B cell (primary cell): ENCODE data around the gene DDI2. TPM values are rescaled to one million over a fixed set of nuclear protein-coding genes. Genes with fewer than 3 reads are reported as not detected.
"Not testable (repeated sequence)": the region's sequence is repeated elsewhere in the genome, so short reads cannot be mapped to it uniquely, and the experiment has no call there.

Source experiments
- ATAC-seq: fragments of 200-7000 bp; cut with Tn5 transposase; one replicate; pipeline ENCODE4 v1.10.0; 2021; ENCODE audit warnings: low read depth, mild to moderate bottlenecking, moderate number of reproducible peaks, moderate library complexity
- CTCF ChIA-PET: fragments of 350-600 bp; sonication (Branson Sonifier 250); formaldehyde crosslinking; loops from one replicate; lab custom pipeline; 2021; ENCODE audit warnings: antibody characterized with exemption, inconsistent platforms; lab: Charles Lee
- POLR2A ChIA-PET: fragments of 350-600 bp; sonication (Branson Sonifier 250); formaldehyde crosslinking; loops from one replicate; lab custom pipeline; 2021; ENCODE audit warnings: antibody characterized with exemption; lab: Charles Lee
- DNase-seq: peaks from one replicate; pipeline ENCODE4 v3.0.0; 2013
- H2AFZ ChIP-seq: 2 replicates; pipeline ENCODE4 v1.6.1; 2012; ENCODE audit warnings: mild to moderate bottlenecking, low read depth, low read length; ENCODE audit not compliant: insufficient read depth, poor library complexity, severe bottlenecking
- H3K27ac ChIP-seq, 2 donors: 1 replicate in 1 of 2; 2 replicates in 1 of 2; pipeline ENCODE4 v1.5.1; 2012 to 2013; ENCODE audit warnings: low read length in 2 of 2, mild to moderate bottlenecking in 2 of 2, moderate library complexity in 1 of 2
- H3K27me3 ChIP-seq, 4 experiments: fragments of 200-600 bp in 1 of 4; sonication (generic) in 1 of 4; replicated peaks in 1 of 4; 1 replicate in 2 of 4; 2 replicates in 2 of 4; pipeline versions ENCODE4 v1.6.1 to v1.7.0; 2013 to 2016; ENCODE audit warnings: low read length in 3 of 4, mild to moderate bottlenecking in 2 of 4, mixed read lengths in 1 of 4, moderate library complexity in 1 of 4; ENCODE audit not compliant: insufficient read depth in 4 of 4, control insufficient read depth in 3 of 4; ENCODE audit errors: control extremely low read depth in 1 of 4
- H3K36me3 ChIP-seq, 2 experiments: replicated peaks in 1 of 2; 1 replicate in 1 of 2; 2 replicates in 1 of 2; pipeline versions ENCODE4 v1.6.1 to v1.7.1; 2013; ENCODE audit warnings: low read length in 1 of 2; ENCODE audit not compliant: insufficient read depth in 2 of 2, control insufficient read depth in 1 of 2; ENCODE audit errors: control extremely low read depth in 1 of 2, extremely low read depth in 1 of 2
- H3K4me1 ChIP-seq, 2 donors: fragments of 200-600 bp in 1 of 2; sonication (generic) in 1 of 2; 1 replicate in 1 of 2; 2 replicates in 1 of 2; pipeline versions ENCODE4 v1.5.1 to v1.6.1; 2013 to 2017; ENCODE audit warnings: low read length in 2 of 2; ENCODE audit not compliant: control insufficient read depth in 2 of 2, insufficient read depth in 2 of 2
- H3K4me2 ChIP-seq: replicated peaks from 2 replicates; pipeline ENCODE3; 2012; ENCODE audit warnings: mild to moderate bottlenecking, low read depth, low read length; ENCODE audit not compliant: poor library complexity, severe bottlenecking
- H3K4me3 ChIP-seq, 5 experiments: fragments of 200-600 bp in 1 of 5; sonication (generic) in 1 of 5; 1 replicate in 3 of 5; 2 replicates in 2 of 5; pipeline versions ENCODE4 v1.5.1 to v1.7.0; 2011 to 2016; ENCODE audit warnings: low read length in 4 of 5, mild to moderate bottlenecking in 4 of 5, low read depth in 2 of 5, control low read depth in 1 of 5, moderate library complexity in 1 of 5; ENCODE audit not compliant: insufficient read depth in 1 of 5; ENCODE audit errors: control extremely low read depth in 1 of 5, extremely low read depth in 1 of 5
- H3K79me2 ChIP-seq: fragments of 200-600 bp; sonication (generic); one replicate; pipeline ENCODE4 v1.6.0; 2016; ENCODE audit warnings: low read length; ENCODE audit not compliant: control insufficient read depth, insufficient read depth
- H3K9ac ChIP-seq: fragments of 200-600 bp; sonication (generic); 2 replicates; pipeline ENCODE4 v1.6.1; 2017; ENCODE audit warnings: mild to moderate bottlenecking, low read length, moderate library complexity
- H3K9me3 ChIP-seq, 3 donors: one replicate each; pipeline versions ENCODE4 v1.6.1 to v1.7.1; 2013; ENCODE audit warnings: low read length in 2 of 3; ENCODE audit not compliant: control insufficient read depth in 2 of 3, insufficient read depth in 1 of 3; ENCODE audit errors: control extremely low read depth in 1 of 3
- H4K20me1 ChIP-seq: 2 replicates; pipeline ENCODE4 v1.6.0; 2012; ENCODE audit warnings: mild to moderate bottlenecking, low read length; ENCODE audit not compliant: insufficient read depth, control insufficient read depth, poor library complexity, severe bottlenecking
- H3K27ac Mint-ChIP-seq: one replicate; pipeline ENCODE4 v1.8.0; 2021; ENCODE audit warnings: mixed read lengths
- H3K27me3 Mint-ChIP-seq: one replicate; pipeline ENCODE4 v1.8.0; 2021; ENCODE audit warnings: mixed read lengths
- H3K4me1 Mint-ChIP-seq: one replicate; pipeline ENCODE4 v1.8.0; 2021; ENCODE audit warnings: mixed read lengths
- H3K4me3 Mint-ChIP-seq: one replicate; pipeline ENCODE4 v1.8.0; 2021; ENCODE audit warnings: mixed read lengths
- H3K9me3 Mint-ChIP-seq: one replicate; pipeline ENCODE4 v1.8.0; 2022; ENCODE audit warnings: mixed read lengths; ENCODE audit not compliant: insufficient read depth
- EZH2 ChIP-seq: IDR thresholded peaks from 2 replicates; pipeline ENCODE4 v1.6.1; 2012; ENCODE audit warnings: borderline replicate concordance, low read depth, mild to moderate bottlenecking, moderate library complexity, low read length; ENCODE audit not compliant: insufficient read depth, poor library complexity, severe bottlenecking
- WGBS: methylation state at CpG from one replicate; pipeline ENCODE4 v1.1.5; 2013; ENCODE audit warnings: missing lambda C conversion rate; ENCODE audit not compliant: insufficient coverage; 5-methylcytosine and 5-hydroxymethylcytosine counted together
- intact Hi-C: fragments of 100-400 bp; cut with micrococcal nuclease; formaldehyde crosslinking; loops from one replicate; pipeline ENCODE4 v1.10.0; 2022
- polyA plus RNA-seq: library from polyadenylated mRNA; depleted of rRNA; stranded (reverse); fragments of >200 nt; gene quantifications from 2 replicates; pipeline ENCODE4 v1.2.3, GENCODE V29; 2012
- total RNA-seq, 2 donors: library from RNA; stranded (reverse); fragments of 120-200 nt in 1 of 2; gene quantifications; 1 replicate in 1 of 2; 2 replicates in 1 of 2; pipeline versions ENCODE4 v1.2.3 to v1.2.4, GENCODE V29; 2013 to 2022
- TF ChIP-seq, protein P1 (sequence below): fragments of 200-600 bp; IDR thresholded peaks from one replicate; pipeline ENCODE4 v1.8.0; 2022; ENCODE audit warnings: antibody characterized with exemption, mild to moderate bottlenecking

DDI2 gene
- total and polyA plus RNA-seq, 2 donors (not counting 1 experiment from before 2014, with no cell fraction given), result 8.5 to 61.0 TPM

DNA sequence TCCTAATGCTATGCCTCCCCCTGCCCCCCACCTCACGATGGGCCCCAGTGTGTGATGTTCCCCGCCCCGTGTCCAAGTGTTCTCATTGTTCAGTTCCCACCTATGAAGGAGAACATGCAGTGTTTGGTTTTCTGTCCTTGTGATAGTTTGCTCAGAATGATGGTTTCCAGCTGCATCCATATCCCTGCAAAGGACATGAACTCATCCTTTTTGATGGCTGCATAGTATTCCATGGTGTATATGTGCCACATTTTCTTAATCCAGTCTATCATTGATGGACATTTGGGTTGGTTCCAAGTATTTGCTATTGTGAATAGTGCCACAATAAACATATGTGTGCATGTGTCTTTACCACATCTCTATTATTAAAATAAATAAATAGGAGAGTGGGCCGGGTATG is 82.1 kb downstream of the DDI2 start:
- WGBS, result no CpG with 5 or more reads among the region's 4 CpGs

DNA sequence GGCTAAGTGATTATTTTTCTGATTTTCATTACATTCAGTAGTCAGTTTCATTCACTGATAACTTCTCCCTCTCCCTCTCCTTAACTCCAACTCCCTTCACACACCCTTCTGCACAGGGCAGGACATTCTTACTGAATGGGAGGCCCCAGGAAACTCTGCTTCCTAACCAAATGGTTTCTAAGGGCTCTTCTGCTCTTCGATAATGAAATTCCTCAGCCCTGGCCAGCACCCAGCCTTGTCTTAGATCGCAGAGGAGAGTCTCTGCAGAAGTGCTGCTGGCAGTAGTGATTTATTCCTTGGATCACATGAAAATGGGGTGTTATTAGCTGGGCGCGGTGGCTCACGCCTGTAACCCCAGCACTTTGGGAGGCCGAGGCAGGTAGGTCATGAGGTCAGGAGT is 83.2 kb downstream of the DDI2 start:
- Histone ChIP-seq H3K4me2 (no peak overlapping the region), H3K27me3 (no peaks in the 10 kb centered on the region), H3K4me3 (no peak overlapping the region), H4K20me1 (peaks cover 50% of the 10 kb centered on the region), H3K36me3 (peaks cover 5 to 12% of the 10 kb centered on the region in 2 experiments), H3K79me2 (peaks cover 75% of the 10 kb centered on the region), H3K9ac (no peak overlapping the region), H3K9me3 (no peaks in the 10 kb centered on the region), H2AFZ (no peak overlapping the region), H3K27ac (no peak overlapping the region), H3K4me1 (peaks cover 31 to 44% of the 10 kb centered on the region in 2 donors)
- POLR2A ChIA-PET, result interaction anchor here (0.7 kb wide), 1 partner anchor 21 kb away, joined by 13 read pairs; no protein-coding TSS in a partner anchor
- H3K9me3 Mint-ChIP-seq, result no peaks in the 10 kb centered on the region
- H3K27me3 Mint-ChIP-seq, result no peaks in the 10 kb centered on the region
- 92% methylated on average over 2 of the region's 6 CpGs for WGBS
- no peak for ATAC-seq
- CTCF ChIA-PET, result no interaction called here
- H3K4me1 Mint-ChIP-seq, result peaks cover 51% of the 10 kb centered on the region
- intact Hi-C loops, result no loop called here
- no peak for DNase-seq
- H3K27ac Mint-ChIP-seq, result peak overlapping the region; percentile 50
- no peak overlapping the region for H3K4me3 Mint-ChIP-seq
- TF ChIP-seq, protein P1, sequence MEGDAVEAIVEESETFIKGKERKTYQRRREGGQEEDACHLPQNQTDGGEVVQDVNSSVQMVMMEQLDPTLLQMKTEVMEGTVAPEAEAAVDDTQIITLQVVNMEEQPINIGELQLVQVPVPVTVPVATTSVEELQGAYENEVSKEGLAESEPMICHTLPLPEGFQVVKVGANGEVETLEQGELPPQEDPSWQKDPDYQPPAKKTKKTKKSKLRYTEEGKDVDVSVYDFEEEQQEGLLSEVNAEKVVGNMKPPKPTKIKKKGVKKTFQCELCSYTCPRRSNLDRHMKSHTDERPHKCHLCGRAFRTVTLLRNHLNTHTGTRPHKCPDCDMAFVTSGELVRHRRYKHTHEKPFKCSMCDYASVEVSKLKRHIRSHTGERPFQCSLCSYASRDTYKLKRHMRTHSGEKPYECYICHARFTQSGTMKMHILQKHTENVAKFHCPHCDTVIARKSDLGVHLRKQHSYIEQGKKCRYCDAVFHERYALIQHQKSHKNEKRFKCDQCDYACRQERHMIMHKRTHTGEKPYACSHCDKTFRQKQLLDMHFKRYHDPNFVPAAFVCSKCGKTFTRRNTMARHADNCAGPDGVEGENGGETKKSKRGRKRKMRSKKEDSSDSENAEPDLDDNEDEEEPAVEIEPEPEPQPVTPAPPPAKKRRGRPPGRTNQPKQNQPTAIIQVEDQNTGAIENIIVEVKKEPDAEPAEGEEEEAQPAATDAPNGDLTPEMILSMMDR, result no peak
- no peak for TF ChIP-seq EZH2

More for the DNA sequence above, 82.1 kb downstream of the DDI2 start:
- ATAC-seq, H3K27ac ChIP-seq, H3K4me2 ChIP-seq, H3K9me3 Mint-ChIP-seq, H3K27me3 ChIP-seq, H3K4me3 ChIP-seq, DNase-seq, POLR2A ChIA-PET, H2AFZ ChIP-seq, CTCF ChIA-PET, H3K9ac ChIP-seq, H3K27me3 Mint-ChIP-seq, H3K36me3 ChIP-seq, H3K9me3 ChIP-seq: not testable (repeated sequence)
- peaks cover 75% of the 10 kb centered on the region for H3K79me2 ChIP-seq
- H3K4me1 ChIP-seq, result peaks cover 37 to 51% of the 10 kb centered on the region in 2 donors
- H4K20me1 ChIP-seq, result peaks cover 39% of the 10 kb centered on the region
- Mint-ChIP-seq H3K27ac (peak overlapping the region; percentile 82), H3K4me1 (peaks cover 58% of the 10 kb centered on the region), H3K4me3 (peak overlapping the region; percentile 37)
- intact Hi-C loops, result loop anchor here (5.0 to 10.0 kb wide), 2 partner anchors 42 to 145 kb away; partner anchors contain the start of gene SPEN
